IMR-90 (cell line): ENCODE data around the gene C6orf89. TPM values are rescaled to one million over a fixed set of nuclear protein-coding genes. Genes with fewer than 3 reads are reported as not detected.

Experiments
- ATAC-seq: fragments of 200-7000 bp; cut with Tn5 transposase; 2 replicates; pipeline ENCODE4 v1.9.1; 2020; ENCODE audit warnings: low read depth, mild to moderate bottlenecking, moderate library complexity
- BruUV-seq: library from RNA; stranded (reverse); fragments of 400-500 nt; replicated peaks from 2 replicates; lab custom pipeline; 2021; lab: Mats Ljungman, UMichigan
- CTCF ChIA-PET: fragments of 300-600 bp; formaldehyde crosslinking; extraction: SDS; loops from one replicate; lab custom pipeline; 2021; ENCODE audit warnings: antibody characterized with exemption; lab: Yijun Ruan, JAX
- POLR2A ChIA-PET: fragments of 300-600 bp; sonication (Branson Sonifier 250); formaldehyde crosslinking; loops from one replicate; lab custom pipeline; 2022; ENCODE audit warnings: antibody characterized with exemption; ENCODE audit not compliant: unreplicated experiment; lab: Charles Lee
- DNase-seq: peaks from one replicate; pipeline ENCODE4 v3.0.0; 2013
- H2AFZ ChIP-seq: replicated peaks from 2 replicates; pipeline ENCODE3; 2013; ENCODE audit warnings: low read length, mild to moderate bottlenecking; ENCODE audit not compliant: poor library complexity
- H2AK5ac ChIP-seq: 2 replicates; pipeline ENCODE4 v1.6.1; 2013; ENCODE audit warnings: low read depth, low read length, inconsistent platforms
- H2AK9ac ChIP-seq: replicated peaks from 2 replicates; pipeline ENCODE3; 2013; ENCODE audit warnings: mild to moderate bottlenecking, low read depth, low read length, moderate library complexity; ENCODE audit not compliant: poor library complexity
- H2BK120ac ChIP-seq: 2 replicates; pipeline ENCODE4 v1.6.1; 2013; ENCODE audit warnings: low read depth, low read length, inconsistent platforms
- H2BK15ac ChIP-seq: 3 replicates; pipeline ENCODE4 v1.6.1; 2013; ENCODE audit warnings: low read depth, low read length, inconsistent platforms
- H2BK20ac ChIP-seq: 2 replicates; pipeline ENCODE4 v1.6.1; 2013; ENCODE audit warnings: low read depth, mild to moderate bottlenecking, inconsistent platforms, low read length, moderate library complexity
- H2BK5ac ChIP-seq: 2 replicates; pipeline ENCODE4 v1.6.1; 2013; ENCODE audit warnings: mild to moderate bottlenecking, low read depth, low read length, inconsistent platforms; ENCODE audit not compliant: poor library complexity, severe bottlenecking
- H3K14ac ChIP-seq: replicated peaks from 2 replicates; pipeline ENCODE4 v1.6.1; 2013; ENCODE audit warnings: low read depth, low read length, inconsistent platforms
- H3K18ac ChIP-seq: 2 replicates; pipeline ENCODE4 v1.6.1; 2013; ENCODE audit warnings: low read depth, low read length, control low read depth
- H3K23ac ChIP-seq: 2 replicates; pipeline ENCODE4 v1.6.1; 2013; ENCODE audit warnings: low read depth, low read length, inconsistent platforms
- H3K27ac ChIP-seq: 2 replicates; pipeline ENCODE4 v1.5.1; 2013; ENCODE audit warnings: mild to moderate bottlenecking, control low read depth, low read length; ENCODE audit not compliant: insufficient read depth
- H3K27me3 ChIP-seq: 2 replicates; pipeline ENCODE4 v1.6.1; 2013; ENCODE audit warnings: low read length; ENCODE audit not compliant: control insufficient read depth, insufficient read depth
- H3K36me3 ChIP-seq: 2 replicates; pipeline ENCODE4 v1.6.1; 2013; ENCODE audit warnings: low read length, mixed read lengths; ENCODE audit not compliant: control insufficient read depth, insufficient read depth
- H3K4ac ChIP-seq: 2 replicates; pipeline ENCODE4 v1.6.1; 2013; ENCODE audit warnings: low read depth, low read length, inconsistent platforms
- H3K4me1 ChIP-seq: 2 replicates; pipeline ENCODE4 v1.6.1; 2013; ENCODE audit warnings: low read length, mixed read lengths; ENCODE audit not compliant: control insufficient read depth, insufficient read depth
- H3K4me2 ChIP-seq: 2 replicates; pipeline ENCODE4 v1.6.1; 2013; ENCODE audit warnings: low read depth, mild to moderate bottlenecking, control low read depth, low read length, moderate library complexity
- H3K4me3 ChIP-seq: 2 replicates; pipeline ENCODE4 v1.5.1; 2013; ENCODE audit warnings: low read depth, mild to moderate bottlenecking, control low read depth, low read length, moderate library complexity; ENCODE audit not compliant: insufficient read depth
- H3K56ac ChIP-seq: 2 replicates; pipeline ENCODE4 v1.6.1; 2013; ENCODE audit warnings: low read length, inconsistent platforms; ENCODE audit not compliant: insufficient read depth; ENCODE audit errors: extremely low read depth
- H3K79me1 ChIP-seq, 2 experiments: 2 replicates each; pipeline ENCODE4 v1.6.1; 2013; ENCODE audit warnings: low read length in 2 of 2, inconsistent platforms in 1 of 2, low read depth in 1 of 2
- H3K9ac ChIP-seq: 2 replicates; pipeline ENCODE4 v1.6.1; 2013; ENCODE audit warnings: low read depth, low read length, control low read depth
- H3K9me1 ChIP-seq: 2 replicates; pipeline ENCODE4 v1.6.1; 2013; ENCODE audit warnings: low read length, inconsistent platforms; ENCODE audit not compliant: insufficient read depth
- H3K9me3 ChIP-seq: 2 replicates; pipeline ENCODE4 v1.6.1; 2013; ENCODE audit warnings: low read length; ENCODE audit not compliant: control insufficient read depth, insufficient read depth
- H4K20me1 ChIP-seq: 2 replicates; pipeline ENCODE4 v1.6.1; 2013; ENCODE audit warnings: low read length, inconsistent platforms; ENCODE audit not compliant: insufficient read depth
- H4K5ac ChIP-seq: 2 replicates; pipeline ENCODE4 v1.6.1; 2013; ENCODE audit warnings: mild to moderate bottlenecking, low read depth, low read length, control low read depth
- H4K8ac ChIP-seq, 2 experiments: 2 replicates each; pipeline ENCODE4 v1.6.1; 2013; ENCODE audit warnings: low read depth in 2 of 2, low read length in 2 of 2, control low read depth in 1 of 2, inconsistent platforms in 1 of 2
- H4K91ac ChIP-seq: 2 replicates; pipeline ENCODE4 v1.6.1; 2013; ENCODE audit warnings: low read depth, low read length, inconsistent platforms; ENCODE audit not compliant: insufficient read depth
- BHLHE40 ChIP-seq: fragments of 150-350 bp; IDR thresholded peaks from 2 replicates; pipeline ENCODE4 v1.6.1; 2016; ENCODE audit warnings: mild to moderate bottlenecking, low read depth, low read length
- CHD1 ChIP-seq: IDR thresholded peaks from 2 replicates; pipeline ENCODE4 v1.6.1; 2012; ENCODE audit warnings: low read depth, low read length, improper control_type of control experiment
- FOS ChIP-seq: fragments of 150-350 bp; IDR thresholded peaks from 2 replicates; pipeline ENCODE4 v1.6.1; 2016; ENCODE audit warnings: low read depth, low read length
- WGBS, 2 experiments: methylation state at CpG; one replicate each; pipeline versions ENCODE4 v1.1.5 to v1.1.7; 2013; ENCODE audit warnings: missing lambda C conversion rate in 2 of 2; ENCODE audit not compliant: insufficient read length in 1 of 2; ENCODE audit errors: extremely low coverage in 2 of 2; 5-methylcytosine and 5-hydroxymethylcytosine counted together
- dilution Hi-C: fragments of 300-500 bp; cut with HindIII; formaldehyde crosslinking; loops from one replicate; pipeline ENCODE4 v1.14.3; 2018; ENCODE audit warnings: low sequenced_read_pairs; ENCODE audit not compliant: unreplicated experiment
- in situ Hi-C: fragments of 300-500 bp; cut with MboI; formaldehyde crosslinking; loops from 3 replicates; pipeline ENCODE4 v1.14.3; 2019; ENCODE audit warnings: low sequenced_read_pairs, inconsistent platforms, mixed read lengths
- intact Hi-C: fragments of 100-400 bp; cut with micrococcal nuclease; formaldehyde crosslinking; loops from 2 replicates; pipeline ENCODE4 v1.10.0; 2022
- polyA plus RNA-seq, 3 experiments: library from polyadenylated mRNA; depleted of rRNA; stranded (reverse); fragments of >200 nt; gene quantifications; 2 replicates each; pipeline ENCODE4 v1.2.3, GENCODE V29; 2012; ENCODE audit warnings: low replicate concordance in 1 of 3
- total RNA-seq: library from RNA; depleted of rRNA; stranded (reverse); fragments of >200 nt; gene quantifications from 2 replicates; pipeline ENCODE4 v1.2.3, GENCODE V29; 2012
- TF ChIP-seq, protein P1 (sequence below): fragments of 150-350 bp; IDR thresholded peaks from 2 replicates; pipeline ENCODE4 v1.6.1; 2017; ENCODE audit warnings: mild to moderate bottlenecking, antibody characterized with exemption, low read length, low read depth

The C6orf89 gene
- total and polyA plus RNA-seq, 2 of the 4 experiments (the other 2 are of a cell fraction), result 30.8 to 52.3 TPM

DNA sequence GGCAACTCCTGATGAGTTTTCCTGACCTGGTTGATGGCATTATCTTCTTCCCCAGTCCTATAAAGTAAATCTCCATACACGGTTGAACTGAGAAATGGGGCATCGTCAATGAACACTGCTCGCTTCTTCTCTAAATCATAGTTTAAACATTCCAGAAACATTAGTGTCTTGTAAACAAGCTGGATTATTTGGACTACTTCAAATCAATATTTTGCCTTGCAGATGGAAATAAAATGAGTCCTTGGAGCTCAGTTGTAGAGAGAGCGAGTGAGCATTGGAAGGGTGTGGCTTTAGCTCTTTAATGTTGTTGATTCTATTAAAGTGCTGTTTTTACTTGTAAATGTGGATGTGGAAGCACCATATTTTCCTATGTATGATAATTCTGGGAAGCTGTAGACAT lies 18.4 kb downstream of the C6orf89 start:
- in situ Hi-C loops (no loop called here), intact Hi-C loops (no loop called here), dilution Hi-C loops (no loop called here)
- Histone ChIP-seq H3K18ac (peak overlapping the region; percentile 91), H3K4me3 (no peak overlapping the region; the same call in 1 of the 2 replicates), H3K14ac (peak overlapping the region; percentile 73), H3K56ac (peak overlapping the region; percentile 54; the same call in 1 of the 2 replicates), H3K4ac (peak overlapping the region; percentile 93), H3K4me1 (peaks cover 11% of the 10 kb centered on the region), H4K20me1 (no peaks in the 10 kb centered on the region; the same call in 1 of the 2 replicates), H2BK120ac (peak overlapping the region; percentile 92), H2BK20ac (peak overlapping the region; percentile 95), H3K9me1 (peaks cover 3% of the 10 kb centered on the region; the same call in 1 of the 2 replicates), H4K8ac (peak overlapping the region in 1 of 2 experiments; percentile 71; a peak in 2 of 4 replicates), H3K9ac (peak overlapping the region; percentile 34; the same call in 1 of the 2 replicates), H3K27me3 (no peaks in the 10 kb centered on the region), H3K27ac (peak overlapping the region; percentile 82), H2AK5ac (no peak overlapping the region), H2BK15ac (peak overlapping the region; percentile 35; the same call in 1 of the 3 replicates), H3K36me3 (peaks cover 13% of the 10 kb centered on the region), H3K79me1 (peaks cover 13 to 16% of the 10 kb centered on the region in 2 experiments), H3K23ac (peak overlapping the region; percentile 98), H2BK5ac (peak overlapping the region; percentile 90), H4K5ac (peak overlapping the region; percentile 75), H2AK9ac (peak overlapping the region; percentile 77), H2AFZ (no peak overlapping the region), H4K91ac (peak overlapping the region; percentile 92), H3K9me3 (no peaks in the 10 kb centered on the region), H3K4me2 (peak overlapping the region; percentile 65)
- POLR2A ChIA-PET, result interaction anchor here (0.6 kb wide), 1 partner anchor 663 kb away, joined by 3 read pairs; no protein-coding TSS in a partner anchor
- TF ChIP-seq FOS (peak; percentile 31; the same call in 1 of the 2 replicates), CHD1 (no peak), BHLHE40 (no peak)
- TF ChIP-seq, protein P1, sequence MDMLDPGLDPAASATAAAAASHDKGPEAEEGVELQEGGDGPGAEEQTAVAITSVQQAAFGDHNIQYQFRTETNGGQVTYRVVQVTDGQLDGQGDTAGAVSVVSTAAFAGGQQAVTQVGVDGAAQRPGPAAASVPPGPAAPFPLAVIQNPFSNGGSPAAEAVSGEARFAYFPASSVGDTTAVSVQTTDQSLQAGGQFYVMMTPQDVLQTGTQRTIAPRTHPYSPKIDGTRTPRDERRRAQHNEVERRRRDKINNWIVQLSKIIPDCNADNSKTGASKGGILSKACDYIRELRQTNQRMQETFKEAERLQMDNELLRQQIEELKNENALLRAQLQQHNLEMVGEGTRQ, result no peak
- CTCF ChIA-PET, result interaction anchor here (0.6 to 4.1 kb wide), 5 partner anchors 10 to 285 kb away, joined by 3 to 19 read pairs (median 4); no protein-coding TSS in a partner anchor
- DNase-seq (peak; percentile 65), ATAC-seq (peak; percentile 89)
- BruUV-seq, result no TSS peak
- WGBS, 2 experiments, result no CpG with 5 or more reads among the region's 4 CpGs
